Epithelial cell of esophagus (primary cell): ENCODE measurements around the gene YIF1A.
A peak's percentile ranks its signal among the peaks of the same experiment; 100 is the strongest.
"Not testable (repeated sequence)": the region's sequence is repeated elsewhere in the genome, so short reads cannot be mapped to it uniquely, and the experiment has no call there.

Source experiments
- DNase-seq: peaks from one replicate; pipeline ENCODE4 v3.0.0; 2010; ENCODE audit warnings: low read depth
- H3K4me3 ChIP-seq: 2 replicates; pipeline ENCODE4 v1.5.1; 2011; ENCODE audit warnings: mild to moderate bottlenecking, low read length, control low read depth
- TF ChIP-seq, protein P1 (sequence below): IDR thresholded peaks from 2 replicates; pipeline ENCODE4 v1.5.1; 2011; ENCODE audit warnings: low read depth, mild to moderate bottlenecking, low read length, control low read depth, inconsistent platforms; ENCODE audit not compliant: insufficient read depth; ENCODE audit errors: missing control alignments

The YIF1A gene

DNA sequence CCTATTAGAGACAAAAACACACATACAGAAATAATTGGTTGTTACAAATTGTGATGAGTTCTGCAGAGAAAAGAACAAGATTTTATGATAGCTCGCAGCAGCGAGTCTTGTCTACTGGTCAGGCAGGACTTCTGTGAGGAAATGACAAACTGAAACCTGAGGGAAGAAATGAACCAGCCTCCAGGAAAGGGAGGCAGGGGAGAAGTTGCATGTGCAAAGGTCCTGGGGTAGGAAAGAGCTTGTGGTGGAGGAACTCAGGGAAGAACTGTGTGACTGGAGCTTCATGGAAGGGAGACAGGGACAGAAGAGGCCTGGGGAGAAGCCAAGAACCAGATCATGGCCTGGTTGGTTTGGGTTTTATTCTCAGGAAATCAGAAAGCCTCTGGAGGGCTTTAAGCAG lies 29.7 kb downstream of the YIF1A start:
- no peak overlapping the region for H3K4me3 ChIP-seq
- no peak for DNase-seq

DNA sequence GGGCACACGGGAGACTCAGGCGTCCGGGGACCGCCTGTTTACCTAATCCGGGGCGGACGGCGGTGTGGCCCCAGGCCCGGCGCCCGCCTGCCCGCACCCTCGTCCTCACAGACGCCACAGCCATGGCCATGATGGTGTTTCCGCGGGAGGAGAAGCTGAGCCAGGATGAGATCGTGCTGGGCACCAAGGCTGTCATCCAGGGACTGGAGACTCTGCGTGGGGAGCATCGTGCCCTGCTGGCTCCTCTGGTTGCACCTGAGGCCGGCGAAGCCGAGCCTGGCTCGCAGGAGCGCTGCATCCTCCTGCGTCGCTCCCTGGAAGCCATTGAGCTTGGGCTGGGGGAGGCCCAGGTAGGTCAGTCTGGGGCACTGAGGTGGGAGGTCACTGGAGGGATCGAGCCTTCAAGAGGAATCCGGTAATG lies 30.5 kb downstream of the YIF1A start:
- TF ChIP-seq, protein P1, sequence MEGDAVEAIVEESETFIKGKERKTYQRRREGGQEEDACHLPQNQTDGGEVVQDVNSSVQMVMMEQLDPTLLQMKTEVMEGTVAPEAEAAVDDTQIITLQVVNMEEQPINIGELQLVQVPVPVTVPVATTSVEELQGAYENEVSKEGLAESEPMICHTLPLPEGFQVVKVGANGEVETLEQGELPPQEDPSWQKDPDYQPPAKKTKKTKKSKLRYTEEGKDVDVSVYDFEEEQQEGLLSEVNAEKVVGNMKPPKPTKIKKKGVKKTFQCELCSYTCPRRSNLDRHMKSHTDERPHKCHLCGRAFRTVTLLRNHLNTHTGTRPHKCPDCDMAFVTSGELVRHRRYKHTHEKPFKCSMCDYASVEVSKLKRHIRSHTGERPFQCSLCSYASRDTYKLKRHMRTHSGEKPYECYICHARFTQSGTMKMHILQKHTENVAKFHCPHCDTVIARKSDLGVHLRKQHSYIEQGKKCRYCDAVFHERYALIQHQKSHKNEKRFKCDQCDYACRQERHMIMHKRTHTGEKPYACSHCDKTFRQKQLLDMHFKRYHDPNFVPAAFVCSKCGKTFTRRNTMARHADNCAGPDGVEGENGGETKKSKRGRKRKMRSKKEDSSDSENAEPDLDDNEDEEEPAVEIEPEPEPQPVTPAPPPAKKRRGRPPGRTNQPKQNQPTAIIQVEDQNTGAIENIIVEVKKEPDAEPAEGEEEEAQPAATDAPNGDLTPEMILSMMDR = no peak
- no peak for DNase-seq
- H3K4me3 ChIP-seq = peak overlapping the region; percentile 87

More for the DNA sequence above, 29.7 kb downstream of the YIF1A start:
- TF ChIP-seq, protein P1 = no peak

DNA sequence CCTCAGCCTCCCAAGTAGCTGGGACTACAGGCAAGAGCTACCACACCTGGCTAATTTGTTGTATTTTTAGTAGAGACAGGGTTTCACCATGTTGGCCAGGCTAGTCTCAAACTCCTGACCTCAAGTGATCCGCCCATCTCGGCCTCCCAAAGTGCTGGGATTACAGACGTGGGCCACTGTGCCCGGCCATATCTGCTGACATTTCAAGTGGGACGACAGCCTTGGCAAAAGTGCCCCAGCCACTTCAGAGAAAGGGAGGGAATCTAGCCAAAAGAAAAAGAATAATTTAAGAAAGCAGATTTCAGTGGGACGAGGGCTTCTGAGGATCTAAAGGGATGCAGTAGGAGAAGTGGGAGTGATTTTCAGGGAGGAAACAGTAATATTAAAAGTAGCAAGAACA lies 35.9 kb downstream of the YIF1A start:
- not testable (repeated sequence) for DNase-seq, H3K4me3 ChIP-seq

DNA sequence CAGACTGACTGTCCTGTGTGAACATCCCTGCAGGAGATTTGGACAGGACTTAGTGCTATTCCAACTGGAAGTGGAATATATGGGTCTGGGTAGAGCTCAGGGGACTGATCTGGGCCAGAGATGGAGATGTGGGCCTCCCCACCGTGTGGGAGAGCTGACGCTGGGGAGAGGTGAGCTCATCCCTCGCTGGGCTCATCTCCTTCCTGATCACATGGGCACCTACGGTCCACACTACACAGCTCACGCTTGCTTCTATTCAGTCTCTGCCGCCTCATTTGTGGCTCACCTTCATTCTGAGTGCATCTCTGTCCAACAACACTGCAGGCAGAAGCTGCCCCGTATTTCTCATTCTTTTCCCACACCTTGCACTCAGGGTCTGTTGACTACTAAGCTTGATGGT lies 37.1 kb downstream of the YIF1A start:
- TF ChIP-seq, protein P1 = no peak
- no peak overlapping the region for H3K4me3 ChIP-seq
- DNase-seq = no peak

DNA sequence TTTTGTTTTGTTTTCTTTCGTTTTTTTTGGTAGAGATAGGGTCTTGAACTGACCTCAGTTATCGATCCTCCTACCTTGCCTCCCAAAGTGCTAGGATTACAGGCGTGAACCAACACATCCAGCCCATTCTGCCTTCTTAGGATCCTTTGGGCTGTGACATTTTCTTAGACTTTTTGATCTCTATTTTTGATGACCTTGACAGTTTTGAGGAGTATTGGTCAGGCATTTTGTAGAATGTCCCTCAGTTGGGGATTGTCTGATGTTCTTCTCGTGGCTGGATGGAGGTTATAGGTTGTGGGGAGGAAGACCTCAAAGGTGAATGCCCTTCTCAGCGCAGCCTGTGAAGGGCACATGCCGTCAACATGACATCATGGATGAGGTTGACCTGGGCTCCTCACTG lies 40.0 kb downstream of the YIF1A start:
- H3K4me3 ChIP-seq = no peak overlapping the region
- TF ChIP-seq, protein P1 = no peak
- DNase-seq = no peak

DNA sequence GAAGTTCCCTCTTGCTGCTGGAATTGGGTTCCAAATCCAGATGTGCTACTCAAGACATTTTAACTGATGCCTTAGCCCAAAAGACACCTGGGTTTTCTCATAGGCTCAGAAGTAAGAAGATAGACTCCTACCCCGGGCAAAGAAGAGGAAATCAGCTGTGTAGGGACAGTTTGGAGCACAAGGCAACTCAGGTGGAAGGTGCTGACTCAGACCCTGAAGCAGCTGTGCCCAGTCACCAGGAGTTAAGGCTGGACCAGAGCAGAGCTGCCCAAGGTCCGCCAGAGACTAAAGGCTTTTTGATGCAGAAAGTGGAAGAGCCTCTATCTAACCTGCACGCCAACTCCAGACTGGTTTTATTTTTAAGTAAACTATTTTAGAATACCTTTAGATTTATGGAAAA lies 41.1 kb downstream of the YIF1A start:
- TF ChIP-seq, protein P1 = no peak
- DNase-seq = no peak
- no peak overlapping the region for H3K4me3 ChIP-seq

DNA sequence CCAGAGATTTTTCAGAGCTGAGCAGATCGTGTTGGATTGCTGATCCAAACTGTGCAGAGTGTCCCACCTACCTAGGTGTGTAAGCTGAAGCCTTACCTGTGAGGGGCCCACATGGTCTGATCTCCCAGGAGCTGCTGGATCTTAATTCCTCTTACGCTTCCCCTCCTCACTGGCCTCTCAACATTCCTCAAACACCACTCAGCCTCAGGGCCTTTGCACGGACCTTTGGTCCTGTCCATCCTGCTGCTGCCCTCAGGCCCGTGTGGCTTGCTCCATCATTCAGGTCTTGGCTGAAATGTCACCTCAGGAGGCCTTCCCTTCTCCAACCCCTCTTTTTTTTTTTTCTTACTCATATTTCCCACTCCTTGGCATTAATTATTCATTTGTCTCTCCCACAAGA lies 41.6 kb downstream of the YIF1A start:
- no peak for DNase-seq
- no peak overlapping the region for H3K4me3 ChIP-seq
- TF ChIP-seq, protein P1 = no peak
